MCF 10A (cell line): ENCODE measurements around the gene TMTC4. TPM values are rescaled to one million over a fixed set of nuclear protein-coding genes. Genes with fewer than 3 reads are reported as not detected.
A peak's percentile ranks its signal among the peaks of the same experiment; 100 is the strongest.

Source experiments
- BruUV-seq: library from RNA; stranded (reverse); fragments of 400-500 nt; replicated peaks from 2 replicates; lab custom pipeline; 2021; lab: Mats Ljungman, UMichigan
- CTCF ChIA-PET: fragments of 300-600 bp; sonication (Branson Sonifier 250); formaldehyde crosslinking; extraction: SDS; loops from one replicate; lab custom pipeline; 2021; ENCODE audit warnings: antibody characterized with exemption, inconsistent platforms; lab: Yijun Ruan, JAX
- POLR2A ChIA-PET: fragments of 300-600, 350-650 bp; sonication (Branson Sonifier 250); formaldehyde crosslinking; extraction: SDS; loops from one replicate; lab custom pipeline; 2020; ENCODE audit warnings: antibody characterized with exemption, inconsistent platforms; lab: Yijun Ruan, JAX
- DNase-seq: peaks from one replicate; pipeline ENCODE4 v3.0.0-alpha.2; 2018; ENCODE audit not compliant: unreplicated experiment
- H3K27ac Mint-ChIP-seq: one replicate; pipeline ENCODE4 v1.8.0; 2022; ENCODE audit warnings: mild to moderate bottlenecking, low read depth, mixed read lengths; ENCODE audit not compliant: unreplicated experiment
- H3K27me3 Mint-ChIP-seq: one replicate; pipeline ENCODE4 v1.8.0; 2022; ENCODE audit warnings: mixed read lengths; ENCODE audit not compliant: insufficient read depth, unreplicated experiment
- H3K36me3 Mint-ChIP-seq: one replicate; pipeline ENCODE4 v1.8.0; 2022; ENCODE audit warnings: mild to moderate bottlenecking, moderate library complexity, mixed read lengths; ENCODE audit not compliant: insufficient read depth, unreplicated experiment
- H3K4me1 Mint-ChIP-seq: one replicate; pipeline ENCODE4 v1.8.0; 2022; ENCODE audit warnings: mixed read lengths; ENCODE audit not compliant: insufficient read depth, unreplicated experiment
- H3K4me3 Mint-ChIP-seq: one replicate; pipeline ENCODE4 v1.8.0; 2022; ENCODE audit warnings: mild to moderate bottlenecking, moderate library complexity, mixed read lengths; ENCODE audit not compliant: unreplicated experiment
- H3K9me3 Mint-ChIP-seq: one replicate; pipeline ENCODE4 v1.8.0; 2022; ENCODE audit warnings: mixed read lengths; ENCODE audit not compliant: unreplicated experiment
- CTCF ChIP-seq: fragments of 200-600 bp; IDR thresholded peaks from one replicate; pipeline ENCODE4 v1.8.0; 2022; ENCODE audit warnings: antibody characterized with exemption, mild to moderate bottlenecking; ENCODE audit not compliant: unreplicated experiment
- intact Hi-C: fragments of 100-400 bp; cut with micrococcal nuclease; formaldehyde crosslinking; loops from 2 replicates; pipeline ENCODE4 v1.14.1; 2022
- total RNA-seq: library from RNA; stranded (reverse); gene quantifications from 2 replicates; pipeline ENCODE4 v1.2.3, GENCODE V29; 2022

The TMTC4 gene
- total RNA-seq, 1 experiment from 2014 or later, result 10.8 TPM

DNA sequence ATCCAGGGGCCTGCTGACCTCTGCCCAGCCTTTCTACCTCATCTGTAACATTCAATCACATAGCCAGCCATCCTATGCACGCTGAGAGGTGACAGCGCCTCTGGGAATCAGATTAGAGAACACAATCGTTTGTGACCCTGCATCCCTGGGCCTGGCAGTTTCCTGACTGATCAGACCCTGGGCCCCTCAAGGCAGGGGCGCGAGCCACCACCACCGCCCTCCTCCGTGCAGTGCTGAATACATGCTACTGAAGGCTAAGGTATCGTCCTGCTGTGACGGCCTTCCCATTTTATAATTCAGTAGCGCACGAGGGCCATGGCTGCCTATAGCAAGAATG, 1.3 kb downstream of the TMTC4 start:
- no peaks in the 10 kb centered on the region for H3K9me3 Mint-ChIP-seq
- intact Hi-C loops, result loop anchor here (10.0 kb wide), 1 partner anchor 1019 kb away; no protein-coding TSS in a partner anchor
- no peak for DNase-seq
- ChIA-PET POLR2A (interaction anchor here (1.2 kb wide), 1 partner anchor 25 kb away, joined by 9 read pairs; no protein-coding TSS in a partner anchor), CTCF (interaction anchor here (1.4 kb wide), 1 partner anchor 48 kb away, joined by 4 read pairs; no protein-coding TSS in a partner anchor)
- no peak for TF ChIP-seq CTCF
- H3K27ac Mint-ChIP-seq, result peak overlapping the region; percentile 83
- H3K36me3 Mint-ChIP-seq, result peaks cover 14% of the 10 kb centered on the region
- BruUV-seq, result no TSS peak
- peak overlapping the region; percentile 94 for H3K4me3 Mint-ChIP-seq
- H3K4me1 Mint-ChIP-seq, result peaks cover 19% of the 10 kb centered on the region
- H3K27me3 Mint-ChIP-seq, result no peaks in the 10 kb centered on the region

DNA sequence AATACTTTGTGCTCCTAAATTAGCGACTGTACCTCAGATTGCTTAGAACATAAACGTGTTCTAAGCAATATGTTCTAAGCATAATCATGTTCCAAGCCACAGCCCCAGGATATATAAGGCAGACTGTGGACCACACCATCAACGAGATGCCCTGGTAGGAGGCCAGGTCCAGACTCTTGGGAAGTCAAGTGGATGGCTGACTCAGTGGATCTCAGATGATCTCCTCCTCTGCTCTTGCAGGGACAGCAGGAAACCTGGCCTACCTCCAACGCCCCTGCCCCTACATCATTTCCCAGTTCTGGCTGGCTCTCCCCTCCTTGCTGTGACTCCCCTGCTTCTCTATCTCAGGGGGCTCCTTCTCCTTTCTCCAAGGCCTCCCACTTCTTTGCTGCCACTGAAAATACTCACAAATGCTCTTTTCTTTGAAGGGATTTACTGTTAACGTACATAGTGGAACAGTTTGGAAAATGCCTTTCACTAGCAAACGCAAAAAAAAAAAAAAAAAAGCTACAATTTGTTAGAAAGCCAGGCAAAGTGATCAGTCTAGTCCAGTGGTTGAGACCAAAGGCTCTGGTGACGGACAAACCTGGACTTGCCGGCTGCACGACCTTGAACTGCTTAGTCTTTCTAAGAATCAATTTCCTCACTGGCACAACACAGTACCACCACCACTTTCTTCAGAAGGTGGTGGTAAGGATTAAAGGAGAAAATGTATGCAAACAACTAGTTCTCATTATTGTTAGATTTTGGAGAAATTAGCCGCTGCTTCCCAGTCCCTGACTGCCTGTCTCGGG, 3.0 kb downstream of the TMTC4 start:
- DNase-seq, result no peak
- H3K4me1 Mint-ChIP-seq, result peaks cover 19% of the 10 kb centered on the region
- H3K4me3 Mint-ChIP-seq, result no peak overlapping the region
- intact Hi-C loops, result loop anchor here (10.0 kb wide), 1 partner anchor 1017 kb away; no protein-coding TSS in a partner anchor
- BruUV-seq, result no TSS peak
- no peaks in the 10 kb centered on the region for H3K27me3 Mint-ChIP-seq
- no peak overlapping the region for H3K27ac Mint-ChIP-seq
- H3K36me3 Mint-ChIP-seq, result peaks cover 30% of the 10 kb centered on the region
- CTCF ChIA-PET, result interaction anchor here (0.8 kb wide), 1 partner anchor 454 kb away, joined by 5 read pairs; no protein-coding TSS in a partner anchor
- H3K9me3 Mint-ChIP-seq, result no peaks in the 10 kb centered on the region
- TF ChIP-seq CTCF, result no peak
- POLR2A ChIA-PET, result no interaction called here

GRCh38 chr13:100668408-100668807, 6.2 kb downstream of the TMTC4 start:
- CTCF ChIA-PET, result interaction anchor here (0.6 to 0.8 kb wide), 3 partner anchors 22 to 152 kb away, joined by 3 read pairs; no protein-coding TSS in a partner anchor
- H3K4me1 Mint-ChIP-seq, result peaks cover 8% of the 10 kb centered on the region
- peaks cover 30% of the 10 kb centered on the region for H3K36me3 Mint-ChIP-seq
- H3K4me3 Mint-ChIP-seq, result no peak overlapping the region
- H3K27ac Mint-ChIP-seq, result no peak overlapping the region
- H3K9me3 Mint-ChIP-seq, result no peaks in the 10 kb centered on the region
- POLR2A ChIA-PET, result no interaction called here
- H3K27me3 Mint-ChIP-seq, result no peaks in the 10 kb centered on the region
- TF ChIP-seq CTCF, result no peak
- intact Hi-C loops, result no loop called here
- BruUV-seq, result no TSS peak
- DNase-seq, result no peak

GRCh38 chr13:100667894-100668293, 6.7 kb downstream of the TMTC4 start:
- no peak for TF ChIP-seq CTCF
- no peaks in the 10 kb centered on the region for H3K27me3 Mint-ChIP-seq
- peaks cover 5% of the 10 kb centered on the region for H3K4me1 Mint-ChIP-seq
- BruUV-seq, result no TSS peak
- intact Hi-C loops, result no loop called here
- POLR2A ChIA-PET, result no interaction called here
- no peak overlapping the region for H3K4me3 Mint-ChIP-seq
- H3K36me3 Mint-ChIP-seq, result peaks cover 30% of the 10 kb centered on the region
- no peaks in the 10 kb centered on the region for H3K9me3 Mint-ChIP-seq
- H3K27ac Mint-ChIP-seq, result no peak overlapping the region
- CTCF ChIA-PET, result interaction anchor here (0.6 to 0.8 kb wide), 2 partner anchors 21 to 151 kb away, joined by 3 read pairs; no protein-coding TSS in a partner anchor
- DNase-seq, result no peak
